NOMO-1 treated with dmso at 0.1 percent for 144 hours (cell line): ENCODE measurements around the gene NEUROG1.
"Not testable (repeated sequence)": the region's sequence is repeated elsewhere in the genome, so short reads cannot be mapped to it uniquely, and the experiment has no call there.

ENCODE experiments used
- DNase-seq: peaks from one replicate; lab custom pipeline; 2025; ENCODE audit not compliant: unreplicated experiment; lab: John Stamatoyannopoulos, UW

NEUROG1 gene

GRCh38 chr5:135538261-135538660 lies 2.5 kb upstream of the NEUROG1 start:
- DNase-seq, result no peak

GRCh38 chr5:135537745-135538144 lies 2.0 kb upstream of the NEUROG1 start:
- no peak for DNase-seq

GRCh38 chr5:135537271-135537670 lies 1.5 kb upstream of the NEUROG1 start:
- DNase-seq, result no peak

GRCh38 chr5:135535420-135535819 lies 344 bp downstream of the NEUROG1 start:
- DNase-seq, result no peak

DNA sequence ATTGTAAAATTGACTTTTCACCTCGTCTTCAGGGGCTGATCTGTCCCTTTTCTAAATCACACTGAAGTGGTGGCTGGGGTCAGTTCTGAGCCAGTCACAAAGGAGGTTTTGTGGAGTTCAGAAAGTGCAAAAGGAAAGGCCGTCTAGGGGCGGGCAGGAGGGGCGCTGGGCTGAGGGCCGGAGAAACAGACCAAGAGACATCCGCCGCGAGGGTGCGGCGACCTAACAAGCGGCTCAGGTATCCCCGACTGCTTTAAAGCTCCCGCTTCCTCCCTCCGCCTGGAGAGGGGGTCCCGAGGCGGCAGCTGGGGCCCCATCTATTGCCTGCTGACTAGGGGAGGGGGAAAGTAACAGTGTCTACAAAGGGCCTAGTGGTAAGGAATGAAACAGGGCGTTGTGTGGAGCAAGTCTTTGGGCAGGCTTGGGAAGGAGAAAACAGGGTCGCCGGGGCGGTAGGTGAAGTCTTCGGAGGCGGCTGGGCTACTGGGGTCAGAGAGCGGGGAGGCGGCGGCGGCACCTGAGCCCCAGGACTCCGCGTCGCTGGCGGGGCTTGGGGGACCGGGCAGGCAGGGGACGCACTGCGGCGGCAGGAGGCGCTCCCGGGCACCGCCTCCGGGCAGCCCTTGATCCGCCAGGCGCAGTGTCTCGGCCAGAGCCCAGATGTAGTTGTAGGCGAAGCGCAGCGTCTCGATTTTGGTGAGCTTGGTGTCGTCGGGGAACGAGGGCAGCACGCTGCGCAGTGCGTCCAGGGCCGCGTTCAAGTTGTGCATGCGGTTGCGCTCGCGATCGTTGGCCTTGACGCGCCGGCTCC lies 950 bp downstream of the NEUROG1 start:
- no peak for DNase-seq

DNA sequence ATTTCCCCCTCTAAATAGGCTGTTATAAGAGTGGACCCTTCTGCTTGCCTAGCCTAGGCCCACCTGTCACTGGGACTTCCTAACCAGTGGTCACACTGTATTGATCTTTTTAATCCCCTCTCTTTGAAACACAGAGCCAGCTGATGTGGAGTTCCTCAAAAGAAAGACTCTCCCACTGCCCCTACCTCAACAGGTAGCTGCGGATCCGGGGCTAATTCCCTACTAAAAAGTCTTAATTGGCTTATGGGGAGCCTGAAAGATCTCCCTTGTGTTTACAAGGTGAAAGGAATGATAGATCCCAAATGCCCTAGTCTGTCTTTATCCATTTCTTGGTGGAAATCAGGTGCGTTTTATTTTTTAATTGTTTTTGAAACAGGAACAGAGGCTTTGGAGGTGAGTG lies 2.0 kb downstream of the NEUROG1 start:
- DNase-seq, result no peak

- no peak for DNase-seq
Observed at GRCh38 chr5:135533334-135533733, 2.4 kb downstream of the NEUROG1 start.

GRCh38 chr5:135529576-135529975 lies 6.2 kb downstream of the NEUROG1 start:
- not testable (repeated sequence) for DNase-seq

DNA sequence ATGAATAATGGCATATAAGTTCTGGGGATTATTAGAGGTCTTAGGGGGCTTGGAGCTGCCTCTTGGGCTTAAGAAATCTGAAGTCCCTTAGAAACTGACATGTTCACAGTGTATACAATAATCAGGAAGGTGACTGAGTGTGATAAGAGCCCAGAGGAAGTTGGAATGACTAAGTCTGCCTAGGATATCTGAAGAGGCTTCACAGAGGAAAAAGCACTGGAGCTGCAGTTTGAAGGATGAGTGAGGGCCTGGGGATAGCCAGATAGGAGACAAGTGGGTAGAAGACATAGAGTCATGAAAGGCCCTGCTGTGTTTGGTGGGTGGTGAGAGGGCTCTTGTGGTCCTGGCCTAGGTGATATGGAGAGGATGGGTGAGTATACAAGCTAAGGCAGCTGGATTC lies 8.8 kb downstream of the NEUROG1 start:
- DNase-seq, result no peak

DNA sequence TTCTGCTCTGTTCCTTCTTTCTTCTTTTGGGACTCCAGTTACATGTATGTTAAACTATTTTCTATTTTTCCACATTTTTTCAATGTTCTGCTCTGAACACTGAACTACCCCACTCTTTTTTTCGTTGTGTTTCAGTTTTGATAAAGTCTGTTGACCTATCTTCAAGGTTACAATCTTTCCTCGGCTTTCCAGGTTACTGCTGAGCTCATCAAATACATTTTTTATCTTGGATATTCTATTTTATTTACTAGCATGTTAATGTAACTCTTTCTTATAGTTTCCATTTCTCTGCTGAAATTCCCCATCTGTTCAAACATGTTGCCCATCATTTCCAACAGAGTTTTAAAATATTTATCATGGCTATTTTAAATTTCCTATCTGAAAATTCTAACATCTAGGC lies 13.8 kb downstream of the NEUROG1 start:
- no peak for DNase-seq

GRCh38 chr5:135517631-135518030 lies 18.1 kb downstream of the NEUROG1 start:
- DNase-seq, result no peak

DNA sequence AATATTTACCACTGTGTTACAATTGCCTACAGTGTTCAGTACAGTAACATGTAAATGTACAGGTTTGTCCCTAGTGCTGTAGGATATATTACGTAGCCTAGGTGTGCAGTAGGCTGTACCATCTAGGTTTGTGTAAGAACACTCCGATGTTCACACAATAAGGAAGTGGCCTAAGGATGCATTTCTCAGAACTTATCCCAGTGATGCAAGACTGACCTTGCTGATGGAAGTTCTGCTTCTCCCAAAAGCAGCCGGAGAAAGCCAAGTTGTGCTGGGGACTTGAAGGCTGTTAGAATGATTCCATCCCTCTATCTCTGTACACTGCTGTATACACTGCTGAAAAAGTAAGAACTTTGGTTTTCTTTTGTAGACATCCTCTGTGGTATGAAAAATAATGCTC lies 21.6 kb downstream of the NEUROG1 start:
- no peak for DNase-seq

DNA sequence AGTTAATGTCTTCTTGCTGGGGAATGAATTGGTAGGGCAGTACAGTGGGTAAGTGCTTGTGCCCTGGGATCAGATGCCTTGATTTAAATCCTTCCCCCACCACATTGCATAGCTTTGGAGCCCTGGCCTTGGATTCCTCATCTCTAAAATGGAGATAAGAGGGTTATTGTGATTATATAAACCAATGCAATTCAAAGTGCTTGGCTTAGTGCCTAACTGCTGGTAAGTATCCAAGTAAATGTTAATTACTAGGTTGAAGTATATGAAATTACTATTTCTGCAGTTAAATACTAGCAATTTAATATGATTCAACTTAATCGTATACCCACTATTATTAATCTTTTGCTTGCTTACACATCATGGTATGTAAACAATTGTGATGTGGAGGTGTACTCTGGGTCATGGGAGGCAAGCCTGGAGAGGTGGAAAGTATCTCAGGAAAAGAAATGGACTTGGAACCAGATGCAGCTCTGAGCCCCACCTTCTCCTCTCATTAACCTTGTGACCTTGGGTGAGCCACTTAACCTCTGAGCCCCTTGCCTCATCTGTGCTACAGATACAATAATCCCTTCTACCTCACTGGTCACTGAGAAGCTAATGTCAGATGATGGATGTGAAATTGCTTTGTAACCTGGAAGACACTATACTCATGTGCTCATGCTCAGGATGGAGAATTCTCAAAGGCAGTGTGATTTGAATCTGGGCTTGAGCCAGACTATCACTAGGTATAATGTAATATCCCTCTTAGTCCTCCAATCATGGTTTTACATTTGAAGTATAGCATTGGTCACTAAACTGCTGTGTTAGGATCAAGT lies 23.8 kb downstream of the NEUROG1 start:
- no peak for DNase-seq

GRCh38 chr5:135509995-135510394 lies 25.8 kb downstream of the NEUROG1 start:
- no peak for DNase-seq

DNA sequence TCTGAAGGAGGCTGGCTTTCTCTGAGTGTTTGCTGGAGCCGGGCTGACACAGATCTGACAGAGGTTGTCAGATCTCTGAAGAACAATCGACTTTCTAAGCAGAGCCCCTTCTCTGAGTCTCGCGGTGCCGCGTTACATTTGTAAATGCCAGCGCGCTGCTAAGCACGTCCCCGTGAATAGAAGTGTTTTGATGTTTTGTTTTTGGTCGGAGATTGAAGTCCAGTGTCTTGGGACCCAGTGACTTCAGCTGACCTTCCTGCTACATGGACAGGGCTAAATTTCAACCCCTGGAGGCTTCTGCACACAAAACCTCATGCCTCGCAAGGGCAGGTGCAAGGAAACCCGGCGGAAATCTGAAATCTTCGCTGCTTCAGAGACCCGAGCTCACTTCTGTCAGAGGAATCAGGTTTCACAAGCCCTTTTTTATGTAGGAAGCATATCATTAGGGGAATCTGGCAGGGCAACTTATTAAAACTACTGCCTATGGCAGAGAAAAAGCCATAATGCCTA lies 27.2 kb downstream of the NEUROG1 start:
- DNase-seq, result no peak

GRCh38 chr5:135505973-135506372 lies 29.8 kb downstream of the NEUROG1 start:
- no peak for DNase-seq

DNA sequence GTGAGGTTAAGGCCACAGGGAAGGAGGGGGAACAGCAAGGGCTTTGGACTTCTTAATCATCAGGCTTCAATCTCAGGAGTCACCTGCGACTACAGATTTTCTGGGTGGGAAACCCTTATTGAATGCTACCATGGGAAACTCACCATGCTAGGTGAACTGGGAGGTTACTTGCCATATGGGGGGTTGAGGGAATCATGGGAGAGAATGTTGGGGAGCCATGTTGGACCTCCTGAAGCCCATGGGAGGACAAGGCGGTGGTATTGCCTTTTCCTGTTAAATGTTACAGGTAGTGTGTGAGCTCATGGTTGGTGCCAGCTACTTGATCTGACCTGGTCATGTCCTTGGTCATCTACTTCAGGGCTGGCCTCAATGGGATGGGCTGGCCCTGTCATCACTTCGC lies 31.4 kb downstream of the NEUROG1 start:
- no peak for DNase-seq

DNA sequence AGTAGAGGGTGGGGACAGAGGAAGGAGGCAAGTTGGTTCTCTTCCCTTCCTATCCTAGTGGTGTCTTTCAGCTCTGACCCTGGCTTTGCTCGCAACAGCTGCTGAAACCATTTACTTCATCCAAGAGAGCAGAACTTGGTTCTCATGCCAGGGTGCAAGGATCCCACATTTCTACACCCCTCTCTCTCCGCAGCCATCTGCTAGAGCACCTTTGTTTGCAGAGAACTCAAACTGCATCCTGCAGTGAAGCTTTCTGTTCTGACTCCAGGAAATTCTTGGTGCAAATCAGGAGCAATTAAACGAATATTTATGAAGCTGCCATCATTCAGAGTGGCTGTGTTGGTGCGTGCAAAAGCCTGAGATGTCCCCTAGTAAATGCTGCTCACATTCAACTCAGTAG lies 31.9 kb downstream of the NEUROG1 start:
- DNase-seq, result no peak

- no peak for DNase-seq
Observed at GRCh38 chr5:135502836-135503520, 32.8 kb downstream of the NEUROG1 start.

DNA sequence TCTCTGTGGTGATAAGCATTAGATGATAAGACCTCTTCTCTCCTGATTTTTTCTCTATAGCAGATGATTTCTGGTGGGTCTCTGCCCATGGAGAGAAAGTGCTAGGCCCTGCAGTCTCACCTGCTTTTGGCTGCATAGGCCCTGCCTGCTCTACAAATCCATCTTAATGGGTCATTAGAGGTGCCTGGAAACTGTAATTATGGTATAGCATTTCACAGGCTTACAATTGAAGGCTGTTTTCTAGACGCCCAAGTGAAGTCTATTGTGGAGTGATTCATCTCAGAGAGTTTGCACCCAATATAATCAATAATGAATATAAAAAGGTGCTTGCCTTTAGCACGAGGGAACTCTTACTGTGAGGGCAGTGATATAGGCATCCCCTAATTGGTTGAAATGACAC lies 33.8 kb downstream of the NEUROG1 start:
- no peak for DNase-seq

DNA sequence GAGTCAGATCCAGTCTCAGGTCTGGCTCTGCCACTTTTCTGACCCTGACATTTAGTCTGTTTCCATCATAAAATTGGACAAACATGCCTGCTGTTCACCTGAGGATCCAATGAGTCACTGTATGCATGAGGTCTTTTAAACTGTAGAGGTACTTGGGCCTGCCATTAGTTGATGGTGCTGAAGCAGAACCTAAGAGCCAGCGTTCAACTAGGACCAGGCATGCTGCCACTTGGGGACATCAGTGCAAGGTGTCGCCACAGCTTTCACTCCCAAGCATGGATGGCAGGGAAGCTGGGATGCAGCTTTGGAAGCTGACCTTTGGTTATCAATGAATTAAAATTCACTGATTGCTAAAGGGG lies 37.1 kb downstream of the NEUROG1 start:
- no peak for DNase-seq
